Transverse colon (tissue), 3 donors: ENCODE results near the gene GDPD5.

Experiments
- EP300 ChIP-seq: sonication (generic); formaldehyde crosslinking; IDR thresholded peaks from one replicate; pipeline ENCODE4 v1.6.1; 2017; ENCODE audit warnings: antibody characterized with exemption, low read depth
- POLR2A ChIP-seq: fragments of 450-650 bp; IDR thresholded peaks from one replicate; pipeline ENCODE4 v1.6.1; 2016; ENCODE audit warnings: antibody characterized with exemption, mild to moderate bottlenecking, moderate library complexity
- TF ChIP-seq, protein P1 (sequence below), 5 experiments: fragments of 200-600 bp in 3 of 5; fragments of 450-650 bp in 2 of 5; sonication (generic) in 3 of 5; IDR thresholded peaks; 1 replicate in 2 of 5; 2 replicates in 3 of 5; pipeline ENCODE4 v1.5.1; 2016 to 2017; ENCODE audit warnings: antibody characterized with exemption in 5 of 5, inconsistent platforms in 3 of 5, mild to moderate bottlenecking in 2 of 5, moderate library complexity in 1 of 5

DNA sequence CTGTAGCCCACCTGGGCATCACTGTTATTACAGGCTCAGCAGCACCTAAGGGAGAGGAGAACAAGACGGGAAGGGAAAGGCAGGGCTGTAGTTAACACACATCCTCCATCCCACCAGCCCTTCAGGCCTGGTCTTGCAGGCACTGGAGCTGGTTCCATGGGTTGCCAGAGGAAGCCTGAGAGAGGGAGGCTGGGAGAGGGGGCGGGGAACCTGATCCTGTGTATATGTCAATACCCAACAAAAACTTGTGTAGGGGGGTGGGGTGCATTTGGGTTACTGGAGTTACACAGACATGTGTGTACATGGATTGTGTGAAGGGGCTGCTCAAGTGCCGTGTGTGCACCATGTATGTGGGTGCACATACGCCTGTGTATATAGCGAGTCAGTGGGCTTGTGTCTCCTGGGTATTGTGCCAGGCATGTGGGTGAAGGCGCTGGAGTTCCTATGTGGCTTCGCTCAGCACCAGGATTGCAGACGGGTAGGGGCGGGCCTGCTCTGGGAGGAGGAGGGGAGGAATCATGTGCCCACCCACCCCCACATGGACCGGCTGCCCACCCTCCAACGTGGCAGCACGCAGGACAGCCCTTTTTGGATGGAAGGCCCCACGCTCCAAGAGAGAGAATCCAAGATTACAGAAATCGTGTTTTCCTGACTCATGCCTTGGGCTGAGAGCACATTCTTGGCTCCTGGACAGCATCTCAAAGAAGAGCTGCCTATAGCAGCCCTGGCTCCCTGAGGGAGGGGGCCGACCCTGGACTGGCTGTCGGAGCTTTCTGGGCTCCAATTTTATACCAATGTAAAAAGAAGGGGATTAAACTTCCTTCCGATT is 32.1 kb upstream of the GDPD5 start:
- TF ChIP-seq POLR2A (no peak), EP300 (no peak)
- TF ChIP-seq, protein P1, sequence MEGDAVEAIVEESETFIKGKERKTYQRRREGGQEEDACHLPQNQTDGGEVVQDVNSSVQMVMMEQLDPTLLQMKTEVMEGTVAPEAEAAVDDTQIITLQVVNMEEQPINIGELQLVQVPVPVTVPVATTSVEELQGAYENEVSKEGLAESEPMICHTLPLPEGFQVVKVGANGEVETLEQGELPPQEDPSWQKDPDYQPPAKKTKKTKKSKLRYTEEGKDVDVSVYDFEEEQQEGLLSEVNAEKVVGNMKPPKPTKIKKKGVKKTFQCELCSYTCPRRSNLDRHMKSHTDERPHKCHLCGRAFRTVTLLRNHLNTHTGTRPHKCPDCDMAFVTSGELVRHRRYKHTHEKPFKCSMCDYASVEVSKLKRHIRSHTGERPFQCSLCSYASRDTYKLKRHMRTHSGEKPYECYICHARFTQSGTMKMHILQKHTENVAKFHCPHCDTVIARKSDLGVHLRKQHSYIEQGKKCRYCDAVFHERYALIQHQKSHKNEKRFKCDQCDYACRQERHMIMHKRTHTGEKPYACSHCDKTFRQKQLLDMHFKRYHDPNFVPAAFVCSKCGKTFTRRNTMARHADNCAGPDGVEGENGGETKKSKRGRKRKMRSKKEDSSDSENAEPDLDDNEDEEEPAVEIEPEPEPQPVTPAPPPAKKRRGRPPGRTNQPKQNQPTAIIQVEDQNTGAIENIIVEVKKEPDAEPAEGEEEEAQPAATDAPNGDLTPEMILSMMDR (IDR thresholded peaks at IDR 0.05) = no peak
